ENCODE results near the gene ENG.

ENG gene

GRCh38 chr9:127813686-127814226 is 40.7 kb downstream of the ENG start (continued):
- TF ChIP-seq BACH2 (CRISPR knock-in tag; IDR thresholded peaks at IDR 0.05; ENCODE audit: borderline replicate concordance) (no peak), ISL1 (CRISPR knock-in tag; IDR thresholded peaks at IDR 0.05) (no peak), RARB (CRISPR knock-in tag; IDR thresholded peaks at IDR 0.05) (no peak), ZNF565 (CRISPR knock-in tag; conservative IDR thresholded peaks at IDR 0.05; ENCODE audit: low read depth) (no peak)

- no peak for ATAC-seq
- TF ChIP-seq TCF4 (CRISPR knock-in tag; IDR thresholded peaks at IDR 0.05; ENCODE audit: borderline replicate concordance): no peak
- no peak for TF ChIP-seq ESRRG (CRISPR knock-in tag; IDR thresholded peaks at IDR 0.05)
- TF ChIP-seq ISL1 (CRISPR knock-in tag; IDR thresholded peaks at IDR 0.05): no peak
These were observed 41.4 kb downstream of the ENG start for GRCh38 chr9:127812936-127813675.

- no peak for TF ChIP-seq TSHZ2 (CRISPR knock-in tag; IDR thresholded peaks at IDR 0.05)
- TF ChIP-seq CREB5 (CRISPR knock-in tag; IDR thresholded peaks at IDR 0.05; ENCODE audit: low read depth): no peak
- no peak for TF ChIP-seq ZC3H10 (CRISPR knock-in tag; IDR thresholded peaks at IDR 0.05)
- TF ChIP-seq ZNF565 (CRISPR knock-in tag; conservative IDR thresholded peaks at IDR 0.05; ENCODE audit: low read depth): no peak
- TF ChIP-seq OSR1 (CRISPR knock-in tag; IDR thresholded peaks at IDR 0.05): no peak
- TF ChIP-seq ISL1 (CRISPR knock-in tag; IDR thresholded peaks at IDR 0.05): no peak
- TF ChIP-seq CSRNP3 (CRISPR knock-in tag; IDR thresholded peaks at IDR 0.05): no peak
- no peak for TF ChIP-seq ZNF8 (CRISPR knock-in tag; IDR thresholded peaks at IDR 0.05)
- no peak for TF ChIP-seq ZFP30 (CRISPR knock-in tag; IDR thresholded peaks at IDR 0.05)
- no peak for TF ChIP-seq POU6F1 (CRISPR knock-in tag; IDR thresholded peaks at IDR 0.05; ENCODE audit: borderline replicate concordance, low read depth)
- no peak for TF ChIP-seq ZFP3 (CRISPR knock-in tag; IDR thresholded peaks at IDR 0.05)
- TF ChIP-seq GLIS3 (CRISPR knock-in tag; IDR thresholded peaks at IDR 0.05): no peak
- no peak for TF ChIP-seq PATZ1 (CRISPR knock-in tag; IDR thresholded peaks at IDR 0.05; ENCODE audit: borderline replicate concordance)
- TF ChIP-seq CSDC2 (CRISPR knock-in tag; IDR thresholded peaks at IDR 0.05): no peak
- no peak for TF ChIP-seq TCF4 (CRISPR knock-in tag; IDR thresholded peaks at IDR 0.05; ENCODE audit: borderline replicate concordance)
- TF ChIP-seq SNAI2 (CRISPR knock-in tag; IDR thresholded peaks at IDR 0.05): no peak
- TF ChIP-seq RARB (CRISPR knock-in tag; IDR thresholded peaks at IDR 0.05): no peak
- no peak for TF ChIP-seq ESRRG (CRISPR knock-in tag; IDR thresholded peaks at IDR 0.05)
- no peak for ATAC-seq
These were observed 42.4 kb downstream of the ENG start for GRCh38 chr9:127812011-127812410.

All from SK-N-SH treated with all-trans-retinoic acid at 6 μM for 48 hours (cell line).